HPDE6-E6E7 (cell line): Measurements from ENCODE around the gene GRK1.

Source experiments
- DNase-seq: peaks from one replicate; pipeline ENCODE4 v3.0.0; 2011; ENCODE audit warnings: missing footprints; ENCODE audit errors: extremely low spot score

Gene GRK1

DNA sequence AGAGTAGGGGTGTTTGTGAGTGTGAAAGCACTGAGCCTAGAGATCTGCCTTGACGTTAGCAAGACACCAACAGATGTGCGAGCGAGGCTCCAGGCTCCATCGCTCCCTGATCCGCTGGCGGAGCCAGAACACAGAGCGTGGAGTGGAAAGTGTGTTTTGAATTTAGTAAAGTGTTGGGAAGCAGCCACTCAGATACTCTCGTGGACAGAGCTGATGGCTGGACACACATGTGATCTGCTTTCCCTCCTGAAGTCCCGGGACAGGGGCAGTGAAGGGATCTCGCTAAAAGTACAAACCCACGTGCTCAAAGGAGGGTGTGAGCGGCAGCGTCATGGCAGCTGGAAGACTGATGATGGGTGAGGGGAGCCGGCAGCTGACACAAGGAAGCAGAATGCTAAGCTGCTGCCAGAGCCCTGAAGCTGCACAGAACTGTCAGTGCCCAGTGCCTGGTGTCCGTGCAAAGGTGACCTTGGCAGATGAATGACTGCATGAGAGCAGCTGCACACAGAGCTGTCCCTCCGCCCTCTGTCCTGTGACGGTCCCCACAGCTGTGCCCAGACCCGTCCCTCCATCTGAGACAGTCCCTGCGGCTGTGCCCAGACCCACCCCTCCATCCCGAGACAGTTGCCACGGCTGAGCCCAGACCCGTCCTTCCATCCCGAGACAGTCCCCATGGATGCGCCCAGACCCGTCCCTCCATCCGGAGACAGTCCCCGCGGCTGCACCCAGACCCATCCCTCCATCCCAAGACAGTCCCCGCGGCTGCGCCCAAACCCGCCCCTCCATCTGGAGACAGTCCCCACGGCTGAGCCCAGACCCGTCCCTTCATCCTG lies 62.4 kb downstream of the GRK1 start:
- DNase-seq: no peak

DNA sequence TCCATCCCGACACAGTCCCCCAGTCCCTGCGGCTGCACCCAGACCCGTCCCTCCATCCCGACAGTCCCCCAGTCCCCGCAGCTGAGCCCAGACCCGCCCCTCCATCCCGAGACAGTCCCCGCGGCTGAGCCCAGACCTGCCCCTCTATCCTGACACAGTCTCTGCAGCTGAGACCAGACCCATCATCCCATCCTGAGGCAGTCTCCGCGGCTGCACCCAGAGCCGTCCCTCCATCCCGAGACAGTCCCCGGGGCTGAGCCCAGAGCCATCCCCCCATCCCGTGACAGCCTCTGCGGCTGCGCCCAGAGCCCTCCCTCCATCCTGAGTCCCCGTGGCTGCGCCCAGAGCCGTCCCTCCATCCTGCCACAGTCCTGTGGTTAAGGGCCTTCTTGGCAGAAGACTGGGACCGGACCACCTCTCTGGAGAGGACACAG lies 63.3 kb downstream of the GRK1 start:
- DNase-seq: no peak

DNA sequence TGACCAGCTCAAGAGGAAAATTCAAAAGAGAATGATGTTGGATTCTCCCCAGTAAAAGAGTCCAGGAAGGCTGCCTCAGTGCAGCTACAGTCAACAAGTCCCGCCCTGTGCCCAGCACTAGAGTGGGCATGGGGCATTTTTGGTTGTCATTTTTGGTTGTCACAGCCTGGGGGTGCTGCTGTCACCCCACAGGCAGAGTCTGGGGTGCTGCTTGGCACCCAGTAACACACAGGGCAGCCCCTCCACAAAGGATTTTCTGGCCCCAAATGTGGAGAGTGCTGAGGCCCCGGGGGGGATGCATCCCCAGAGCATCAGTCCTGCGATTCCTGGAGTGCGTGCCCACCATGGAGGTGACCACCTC lies 63.8 kb downstream of the GRK1 start:
- DNase-seq: no peak

DNA sequence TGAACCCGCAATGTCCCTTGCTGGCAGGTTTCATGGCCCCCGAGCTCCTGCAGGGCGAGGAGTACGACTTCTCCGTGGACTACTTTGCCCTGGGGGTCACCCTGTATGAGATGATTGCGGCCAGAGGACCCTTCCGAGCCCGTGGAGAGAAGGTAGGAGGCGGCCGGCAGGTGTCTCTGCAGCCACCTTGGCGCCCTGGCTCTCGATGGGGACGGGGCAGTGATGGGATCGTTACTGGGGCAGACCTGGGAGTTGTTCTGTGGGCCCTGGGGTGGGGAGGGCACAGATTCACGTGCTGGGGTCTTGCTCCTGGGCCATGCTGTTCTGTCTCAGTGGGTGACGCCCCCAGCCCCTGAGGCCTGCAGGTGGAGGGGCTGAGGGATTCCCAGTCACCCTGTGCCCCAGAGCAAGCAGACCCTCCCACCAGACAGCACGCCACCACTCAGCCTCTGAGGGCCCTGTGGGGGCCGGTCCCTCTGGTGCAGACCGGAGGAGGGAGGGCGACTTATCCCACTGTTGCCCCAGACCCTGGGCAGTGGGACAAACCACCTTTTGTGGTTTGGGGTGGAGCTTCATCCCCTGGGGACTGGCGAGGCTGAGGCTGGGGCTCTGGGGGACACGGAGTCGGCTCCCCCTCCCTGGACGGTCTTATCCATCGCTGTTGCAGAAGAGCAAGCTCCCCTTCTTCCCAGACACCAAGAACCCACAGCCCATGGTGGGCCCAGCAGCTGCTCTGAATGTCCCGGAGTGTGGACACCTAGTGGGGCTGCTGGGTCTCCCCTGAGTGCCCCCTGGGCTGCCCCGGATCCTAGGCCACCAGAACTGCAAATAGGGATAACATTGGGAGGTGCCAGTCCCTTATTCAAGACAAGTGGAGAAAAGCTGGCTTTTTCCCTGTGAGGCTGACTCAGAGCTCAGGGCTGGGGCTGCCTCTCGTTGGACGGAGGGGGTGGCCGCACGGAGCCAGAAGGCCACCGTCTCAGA lies 64.5 kb downstream of the GRK1 start:
- DNase-seq: no peak

DNA sequence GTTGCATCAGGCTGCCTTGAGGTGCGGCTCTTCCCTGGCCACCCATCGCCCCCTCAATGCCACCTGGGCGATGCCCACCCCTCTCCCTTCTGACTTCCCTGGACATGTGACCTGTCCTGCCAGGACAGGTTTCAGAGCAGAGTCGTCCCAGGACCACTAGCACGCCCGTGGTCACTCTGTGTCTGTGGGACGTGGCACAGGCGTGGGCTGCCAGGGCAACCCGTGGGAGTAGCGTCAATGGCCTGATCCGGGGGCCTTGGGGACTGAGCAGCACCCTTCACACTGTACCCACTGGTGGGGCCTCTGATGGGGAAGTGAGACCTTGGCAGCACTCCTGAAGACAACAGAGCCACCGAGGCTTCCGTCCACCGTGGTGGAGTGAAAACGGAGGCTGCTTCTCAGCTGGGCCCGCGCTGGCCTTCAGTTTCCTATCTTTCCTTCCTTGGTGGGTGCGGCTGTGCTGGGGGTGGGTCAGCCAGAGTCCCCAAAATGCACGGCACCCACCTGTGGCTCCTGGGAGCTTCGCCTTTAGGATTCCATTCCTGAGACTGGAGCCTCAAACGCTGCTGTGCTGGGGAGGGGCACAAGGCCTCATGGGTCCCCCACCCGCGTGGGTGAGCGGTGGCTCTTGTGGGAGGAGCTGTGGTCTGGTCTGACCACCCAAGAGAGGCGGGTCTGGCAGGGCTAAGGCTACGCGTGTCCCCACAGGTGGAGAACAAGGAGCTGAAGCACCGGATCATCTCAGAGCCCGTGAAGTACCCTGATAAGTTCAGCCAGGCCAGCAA lies 65.3 kb downstream of the GRK1 start:
- DNase-seq: no peak

DNA sequence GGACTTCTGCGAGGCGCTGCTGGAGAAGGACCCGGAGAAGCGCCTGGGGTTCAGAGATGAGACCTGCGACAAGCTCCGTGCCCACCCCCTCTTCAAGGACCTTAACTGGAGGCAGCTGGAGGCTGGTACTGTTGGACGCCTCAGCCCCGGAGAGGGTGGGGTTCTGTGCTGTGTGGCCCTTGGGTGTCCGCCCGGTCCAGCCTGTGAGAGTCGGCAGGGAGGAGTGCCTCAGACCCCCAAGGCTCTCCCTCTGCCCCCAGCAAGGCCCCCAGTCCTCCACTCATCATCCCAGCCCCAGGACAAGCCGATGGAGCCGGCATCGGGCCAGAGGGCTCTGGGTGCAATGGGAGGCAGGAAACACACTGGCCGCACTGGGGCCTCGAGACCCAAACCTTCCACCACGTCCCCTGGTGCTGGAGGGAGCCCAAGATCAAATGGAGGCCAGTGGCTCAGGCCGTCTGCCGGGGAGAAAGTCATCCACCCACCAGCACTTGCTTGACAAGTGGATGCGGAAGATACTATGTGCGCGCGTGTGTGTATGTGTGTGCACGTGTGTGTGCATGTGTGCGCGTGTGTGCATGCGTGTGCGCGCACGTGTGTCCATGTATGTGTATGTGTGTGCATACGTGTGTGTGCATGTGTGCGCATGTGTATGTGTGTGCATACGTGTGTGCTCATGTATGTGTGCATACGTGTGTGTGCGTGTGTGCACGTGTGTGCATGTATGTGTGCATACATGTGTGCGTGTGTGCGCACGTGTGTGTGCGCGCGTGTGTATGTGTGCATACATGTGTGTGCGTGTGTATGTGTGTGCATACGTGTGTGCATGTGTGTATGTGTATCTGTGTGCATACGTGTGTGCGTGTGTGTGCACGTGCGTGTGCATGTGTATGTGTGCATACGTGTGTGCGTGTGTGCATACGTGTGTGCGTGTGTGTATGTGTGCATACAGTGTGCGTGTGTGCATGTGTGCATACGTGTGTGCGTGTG lies 66.2 kb downstream of the GRK1 start:
- DNase-seq: no peak

DNA sequence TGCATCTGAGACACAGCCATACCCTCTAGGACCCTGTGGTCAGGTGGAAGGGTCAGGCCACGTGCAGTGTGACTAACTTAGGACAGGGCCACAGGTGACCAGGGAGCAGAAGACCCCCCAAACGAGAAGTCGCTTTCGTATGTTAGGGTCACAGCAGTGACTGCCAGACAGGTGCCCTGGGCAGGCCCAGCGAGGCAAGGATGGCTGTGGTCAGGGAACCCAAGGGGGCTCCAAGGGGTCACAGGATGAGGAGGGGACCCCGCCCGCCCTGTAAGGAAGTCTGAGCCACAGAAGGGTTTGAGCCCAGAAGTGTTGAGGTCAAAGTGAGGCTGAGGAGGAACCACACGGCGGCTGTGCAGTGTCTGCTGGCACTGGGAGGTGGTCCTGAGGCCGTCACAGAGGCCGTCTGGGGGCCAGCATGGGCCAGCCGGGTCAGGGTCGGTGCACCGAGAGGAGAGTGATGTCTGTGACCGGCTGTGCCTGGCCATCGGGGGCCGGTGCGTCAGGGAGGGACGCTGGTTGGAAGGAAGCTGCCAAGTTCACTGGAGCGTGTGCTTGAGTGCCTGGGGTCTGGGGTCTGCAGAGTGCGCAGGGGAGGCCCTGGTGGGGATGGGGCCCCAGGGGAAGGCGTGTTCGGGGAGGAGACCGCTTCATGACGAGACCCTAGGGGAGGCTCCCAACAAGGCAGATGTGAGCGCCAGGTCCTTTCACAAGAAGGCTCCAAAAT lies 67.2 kb downstream of the GRK1 start:
- DNase-seq: no peak

DNA sequence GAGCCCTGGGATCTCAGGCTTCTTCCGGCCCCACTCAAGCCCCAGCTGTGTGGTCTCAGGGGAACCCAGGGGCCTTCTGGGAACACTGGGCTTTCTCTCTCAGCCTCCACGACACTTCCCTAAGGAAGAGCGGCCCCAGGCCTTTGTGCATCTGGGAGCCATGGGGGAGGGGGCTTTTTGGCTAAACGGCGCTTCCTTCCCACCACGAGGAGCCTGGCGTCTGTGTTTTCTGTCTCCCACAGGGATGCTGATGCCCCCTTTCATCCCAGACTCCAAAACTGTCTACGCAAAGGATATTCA lies 67.8 kb downstream of the GRK1 start:
- DNase-seq: no peak

DNA sequence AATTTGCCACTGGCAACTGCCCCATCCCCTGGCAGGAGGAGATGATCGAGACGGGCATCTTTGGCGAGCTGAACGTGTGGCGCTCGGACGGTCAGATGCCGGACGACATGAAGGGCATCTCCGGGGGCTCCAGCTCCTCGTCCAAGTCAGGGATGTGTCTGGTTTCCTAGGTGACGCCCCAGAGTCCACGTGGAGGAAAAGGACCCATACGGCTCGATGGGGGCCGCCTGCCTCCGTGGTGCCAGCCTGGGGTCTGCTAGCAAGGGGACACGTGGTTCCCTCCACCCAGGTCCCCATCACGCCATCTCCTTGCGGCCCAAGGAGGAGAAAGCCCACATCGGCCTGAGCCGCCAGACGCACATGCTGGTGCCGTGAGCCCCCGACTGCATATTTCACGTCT lies 68.2 kb downstream of the GRK1 start:
- DNase-seq: no peak

DNA sequence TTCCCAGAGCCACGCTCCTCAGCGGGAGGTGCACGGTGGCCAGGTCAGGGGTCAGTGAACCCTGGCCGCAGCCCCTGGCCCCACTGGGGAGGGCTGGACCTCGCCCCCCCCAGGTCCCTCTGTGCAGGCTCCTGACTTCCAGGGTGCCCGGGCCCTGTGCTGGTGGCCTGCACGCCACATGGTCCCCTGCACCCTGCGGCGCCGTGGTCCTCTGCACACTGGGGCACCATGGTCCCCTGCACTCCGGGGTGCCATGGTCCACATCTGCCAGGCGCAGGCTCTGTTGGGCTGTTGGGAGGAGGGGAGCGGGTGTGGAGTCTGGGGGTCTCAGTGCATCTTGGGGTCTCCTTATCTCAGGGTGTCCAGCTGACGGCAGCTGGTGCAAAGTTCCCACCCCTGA lies 68.7 kb downstream of the GRK1 start:
- no peak for DNase-seq

DNA sequence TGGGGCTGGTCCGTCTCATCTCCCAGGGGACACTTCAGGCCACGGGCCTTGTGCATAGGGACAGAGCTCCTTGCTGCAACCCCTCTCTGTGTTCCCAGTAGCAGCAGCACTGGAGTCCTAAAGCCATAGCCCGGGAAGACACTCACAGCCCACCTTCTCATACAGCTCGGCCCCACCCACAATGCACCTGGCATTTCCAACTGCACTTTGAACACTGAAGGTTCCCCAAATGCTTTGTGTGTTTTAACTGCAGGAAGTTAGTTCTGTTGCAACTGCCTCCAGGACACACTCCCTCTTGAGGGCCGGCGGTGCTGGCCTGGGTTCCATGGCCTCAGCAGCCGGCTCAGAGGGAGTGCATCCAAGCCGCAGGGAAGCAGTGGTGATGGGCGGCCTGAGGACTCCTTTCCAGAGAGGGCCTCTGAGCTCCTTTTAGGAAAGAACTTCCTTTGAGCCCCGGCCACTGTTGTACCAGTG lies 69.3 kb downstream of the GRK1 start:
- DNase-seq: no peak

DNA sequence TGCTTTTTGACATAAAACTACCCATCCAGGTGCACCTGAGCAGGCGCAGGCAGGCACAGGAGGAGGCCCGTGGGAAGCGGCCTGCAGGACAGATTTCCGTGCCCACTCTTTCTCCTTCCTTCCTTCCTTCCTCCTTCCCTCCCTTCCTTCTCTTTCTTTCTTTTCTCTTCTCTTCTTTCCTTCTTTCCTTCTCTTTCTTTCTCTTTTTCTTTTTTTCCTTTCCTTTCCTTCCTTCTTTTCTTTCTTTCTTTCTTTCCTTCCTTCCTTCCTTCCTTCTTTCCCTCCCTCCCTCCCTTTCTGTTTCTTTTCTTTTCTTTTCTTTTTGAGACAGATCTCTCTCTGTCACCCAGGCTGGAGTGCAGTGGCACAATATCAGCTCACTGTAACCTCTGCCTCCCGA lies 70.8 kb downstream of the GRK1 start:
- DNase-seq: no peak

DNA sequence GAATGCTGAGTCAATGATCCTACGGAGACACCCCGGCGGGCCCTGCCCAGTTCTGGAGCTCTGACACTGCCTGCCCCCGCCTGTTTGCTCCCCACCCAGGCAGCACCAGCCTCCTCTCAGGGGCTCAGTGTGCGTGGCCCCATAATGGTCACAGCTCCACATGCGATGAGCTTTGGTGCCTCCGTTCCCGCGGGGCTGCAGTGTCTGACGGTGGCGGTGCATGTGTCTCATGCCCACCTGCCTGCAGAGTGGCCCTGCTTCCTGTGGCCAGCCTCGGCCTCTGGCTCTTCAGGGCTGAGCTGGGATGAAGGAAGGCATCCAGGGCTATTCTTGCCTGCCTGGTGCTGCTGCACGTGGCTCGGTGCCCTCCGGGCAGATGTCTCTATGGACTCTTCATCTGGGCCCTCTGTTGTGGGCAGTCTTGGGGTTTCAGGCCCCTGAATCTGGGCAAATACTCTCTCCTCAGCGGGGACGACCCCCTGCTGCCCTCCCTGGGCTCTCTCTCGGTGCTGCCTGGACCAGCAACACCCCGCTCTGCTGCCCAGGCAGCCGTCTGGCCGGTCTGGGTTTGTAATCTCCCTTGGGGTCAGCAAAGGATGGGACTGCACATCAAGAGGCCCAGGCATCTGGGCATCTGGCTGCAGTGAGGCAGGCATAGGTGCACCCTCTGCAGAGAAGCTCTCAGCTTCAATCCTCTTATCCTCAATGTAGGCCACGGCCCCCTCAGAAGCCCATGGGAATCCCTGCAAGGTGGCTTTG lies 72.7 kb downstream of the GRK1 start:
- no peak for DNase-seq

DNA sequence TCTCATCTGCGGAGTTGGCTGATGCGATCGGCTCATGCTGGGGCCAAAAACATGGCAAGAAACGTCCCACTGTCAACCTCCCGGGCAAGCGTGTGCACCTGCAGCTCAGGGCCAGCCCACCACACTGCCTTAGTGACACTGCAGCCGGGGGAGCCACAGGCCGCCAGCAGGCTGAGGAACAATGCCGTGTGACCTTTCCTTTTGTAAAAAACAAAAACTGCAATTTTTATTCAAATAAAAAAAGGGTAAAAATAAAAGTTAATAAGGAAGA lies 73.2 kb downstream of the GRK1 start:
- DNase-seq: no peak

DNA sequence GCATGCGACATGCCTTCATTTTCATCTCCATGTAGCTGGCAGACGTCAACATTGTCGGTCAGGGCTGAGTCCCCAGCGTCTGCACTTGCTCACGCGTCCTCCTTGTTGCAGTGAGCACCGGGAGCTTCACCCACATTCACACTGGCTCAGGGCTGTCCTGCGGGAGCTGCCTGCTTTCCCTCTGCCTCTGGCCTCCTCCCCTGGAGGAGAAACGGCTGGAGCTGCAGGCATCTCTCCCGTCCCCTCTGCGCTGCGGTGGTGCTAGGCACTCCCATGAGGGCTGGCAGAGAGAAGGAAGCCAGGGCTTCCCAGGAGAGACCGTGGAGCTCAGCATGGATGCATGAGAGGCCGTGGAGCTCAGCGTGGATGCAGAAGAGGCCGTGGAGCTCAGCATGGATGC lies 73.6 kb downstream of the GRK1 start:
- no peak for DNase-seq

DNA sequence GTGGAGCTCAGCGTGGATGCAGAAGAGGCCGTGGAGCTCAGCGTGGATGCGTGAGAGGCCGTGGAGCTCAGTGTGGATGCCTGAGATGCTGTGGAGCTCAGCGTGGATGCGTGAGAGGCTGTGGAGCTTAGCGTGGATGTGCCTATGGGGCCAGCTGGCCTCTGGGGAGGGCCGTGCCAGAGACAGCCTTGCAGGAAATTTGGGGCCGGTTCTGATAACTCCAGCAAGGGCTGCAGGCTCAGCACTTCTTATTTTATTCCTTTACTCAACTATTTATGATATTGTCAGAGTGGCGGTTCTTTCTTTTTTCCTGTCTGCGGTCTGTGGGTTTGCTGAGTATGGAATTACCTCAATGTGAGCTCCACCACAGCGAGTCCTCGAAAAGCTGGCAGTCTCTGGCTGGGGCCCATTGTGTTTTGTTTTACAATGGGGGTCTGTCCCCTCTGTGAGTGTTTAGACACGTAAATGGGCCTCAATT lies 74.2 kb downstream of the GRK1 start:
- DNase-seq: no peak

DNA sequence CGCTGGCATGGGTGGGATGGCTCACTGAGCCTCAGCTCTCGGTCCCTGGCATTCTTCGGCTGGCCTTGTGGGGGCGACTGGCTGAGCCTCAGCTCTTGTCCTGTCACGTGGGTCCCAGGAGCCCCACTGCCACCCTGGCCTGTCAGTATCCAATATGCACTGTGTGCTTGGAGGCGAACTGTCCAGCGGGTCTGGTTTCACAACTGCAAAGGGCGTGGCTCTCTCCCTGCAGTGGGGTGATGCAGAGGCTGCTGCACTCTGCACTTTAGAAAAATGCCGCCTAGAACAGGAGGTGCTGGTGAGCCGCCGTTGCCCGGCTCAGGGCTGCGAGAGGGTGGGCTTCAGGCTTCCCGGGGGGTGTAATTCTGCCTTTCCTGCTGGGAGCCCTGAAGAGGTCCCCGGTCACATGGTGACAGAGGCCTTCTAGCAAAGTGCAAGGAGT lies 75.0 kb downstream of the GRK1 start:
- DNase-seq: peak; percentile 36

DNA sequence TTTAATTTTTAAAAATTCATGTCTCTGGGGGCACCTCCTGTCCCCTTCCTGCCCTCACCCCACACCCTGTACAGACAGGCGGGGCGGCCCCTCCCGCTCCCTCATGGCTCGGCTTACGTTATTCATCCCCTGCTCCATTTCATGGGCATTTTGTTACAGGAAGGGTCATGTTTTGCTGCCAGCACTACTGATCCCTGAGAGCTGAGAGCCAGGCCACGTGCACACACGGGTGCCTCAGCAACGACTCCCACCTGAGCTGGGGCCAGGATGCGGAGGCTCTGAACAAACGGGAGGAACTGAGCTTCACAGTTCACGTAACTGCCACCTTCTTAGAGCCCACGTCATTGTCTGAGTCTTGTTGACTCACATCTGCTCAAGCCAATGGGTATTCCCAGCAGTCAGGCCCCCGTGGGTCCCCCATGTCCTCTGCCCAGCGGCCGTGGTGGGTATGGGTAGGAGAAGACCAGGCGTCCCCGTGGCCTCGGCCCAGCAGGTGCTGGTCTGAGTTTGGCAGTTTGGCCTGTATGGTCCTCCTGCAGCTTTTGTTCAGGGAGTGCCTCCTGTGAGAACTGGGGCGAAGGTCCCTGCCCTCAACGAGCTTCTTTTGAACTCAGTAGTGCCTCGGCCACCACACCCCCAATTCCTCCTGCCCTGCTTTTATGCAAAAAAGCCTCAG lies 75.6 kb downstream of the GRK1 start:
- DNase-seq: no peak
